Smooth muscle cell (in vitro differentiated cells): Measurements from ENCODE around the gene NINL. TPM values are rescaled to one million over a fixed set of nuclear protein-coding genes. Genes with fewer than 3 reads are reported as not detected.

Experiments
- DNase-seq: peaks from one replicate; lab custom pipeline; 2025; ENCODE audit not compliant: unreplicated experiment; lab: John Stamatoyannopoulos, UW
- H2AFZ ChIP-seq: fragments of 200-600 bp; sonication (generic); 2 replicates; pipeline ENCODE4 v1.6.0; 2016; ENCODE audit warnings: antibody characterized with exemption, low read depth, mild to moderate bottlenecking
- H3F3A ChIP-seq: fragments of 200-600 bp; sonication (generic); 2 replicates; pipeline ENCODE4 v1.6.0; 2017; ENCODE audit warnings: antibody characterized with exemption, low read depth
- H3K27ac ChIP-seq: fragments of 200-600 bp; sonication (generic); 2 replicates; pipeline ENCODE4 v1.5.1; 2016; ENCODE audit warnings: low read depth, mild to moderate bottlenecking
- H3K27me3 ChIP-seq: fragments of 200-600 bp; sonication (generic); 2 replicates; pipeline ENCODE4 v1.6.1; 2016; ENCODE audit warnings: low read depth, mild to moderate bottlenecking
- H3K36me3 ChIP-seq: fragments of 200-600 bp; sonication (generic); 2 replicates; pipeline ENCODE4 v1.5.1; 2016; ENCODE audit warnings: low read depth
- H3K4me1 ChIP-seq: fragments of 200-600 bp; sonication (generic); 2 replicates; pipeline ENCODE4 v1.5.1; 2016; ENCODE audit warnings: low read depth
- H3K4me2 ChIP-seq: fragments of 200-600 bp; sonication (generic); 2 replicates; pipeline ENCODE4 v1.6.0; 2016; ENCODE audit warnings: mild to moderate bottlenecking
- H3K4me3 ChIP-seq: fragments of 200-600 bp; sonication (generic); 2 replicates; pipeline ENCODE4 v1.5.1; 2016; ENCODE audit warnings: mild to moderate bottlenecking
- H3K79me2 ChIP-seq: fragments of 200-600 bp; sonication (generic); 2 replicates; pipeline ENCODE4 v1.6.0; 2016; ENCODE audit warnings: low read depth, mild to moderate bottlenecking
- H3K9ac ChIP-seq: fragments of 200-600 bp; sonication (generic); 2 replicates; pipeline ENCODE4 v1.6.0; 2016; ENCODE audit warnings: low read depth
- H3K9me3 ChIP-seq: fragments of 200-600 bp; sonication (generic); replicated peaks from 2 replicates; pipeline ENCODE4 v1.5.1; 2016; ENCODE audit warnings: low read depth
- H4K20me1 ChIP-seq: fragments of 200-600 bp; sonication (generic); 2 replicates; pipeline ENCODE4 v1.6.0; 2016; ENCODE audit warnings: low read depth
- WGBS: methylation state at CpG from one replicate; pipeline ENCODE4 v1.1.7; 2016; ENCODE audit warnings: low lambda C conversion rate; 5-methylcytosine and 5-hydroxymethylcytosine counted together
- polyA plus RNA-seq: library from polyadenylated mRNA; unstranded; fragments of >200 nt; fragmentation: Nextera tagmentation; extraction: Ambion mirVana; gene quantifications from 2 replicates; pipeline ENCODE4 v1.2.1, GENCODE V29; 2016
- total RNA-seq: library from RNA; depleted of rRNA; stranded (reverse); fragments of >200 nt; gene quantifications from 2 replicates; pipeline ENCODE4 v1.2.3, GENCODE V29; 2014
- TF ChIP-seq, protein P1 (sequence below): fragments of 200-600 bp; sonication (generic); IDR thresholded peaks from 2 replicates; pipeline ENCODE4 v1.5.1; 2017; ENCODE audit warnings: borderline replicate concordance, mild to moderate bottlenecking, antibody characterized with exemption; ENCODE audit not compliant: insufficient read depth, poor library complexity, severe bottlenecking

Gene NINL
- total and polyA plus RNA-seq, 2 experiments from 2014 or later: 10.7 to 12.2 TPM

DNA sequence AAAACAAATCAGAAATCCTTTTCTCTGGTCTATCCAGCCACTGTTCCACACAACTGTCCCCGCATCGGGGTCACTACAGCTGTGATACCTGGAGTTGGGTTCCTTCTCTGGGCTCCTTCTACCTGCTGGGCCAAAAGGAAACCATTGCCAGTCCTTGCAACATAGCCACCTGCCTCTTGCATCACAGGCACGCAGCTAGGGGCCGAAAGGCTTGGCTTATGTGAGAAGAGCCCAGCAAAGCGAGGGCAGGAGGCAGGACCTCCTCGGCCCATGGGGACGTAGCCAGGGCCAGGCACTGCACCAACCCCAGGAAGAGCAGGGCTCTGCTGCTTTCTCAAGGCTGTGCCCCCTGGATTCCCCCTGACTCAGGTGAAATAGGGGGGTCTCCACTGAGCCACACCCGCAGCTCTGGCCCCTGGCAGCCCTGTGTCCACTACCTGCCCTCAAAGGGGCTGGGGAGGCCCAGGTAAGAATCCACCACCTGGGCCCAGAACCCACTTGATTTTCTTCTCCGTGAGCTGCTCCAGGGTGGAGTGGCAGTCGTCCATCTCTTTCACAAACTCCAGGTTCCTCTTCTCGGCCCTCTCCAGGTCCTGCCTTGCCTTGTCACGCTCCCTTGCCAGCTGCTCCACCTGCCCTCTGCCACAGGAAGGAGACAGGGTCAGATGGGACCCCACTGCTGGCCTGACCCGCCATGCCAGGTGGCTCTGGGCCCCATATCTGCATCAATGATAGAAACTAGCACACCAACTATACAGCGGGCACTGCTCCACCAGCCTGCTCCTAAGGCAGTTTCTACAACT, 89.0 kb downstream of the NINL start:
- H3K27ac ChIP-seq: no peak overlapping the region
- TF ChIP-seq, protein P1, sequence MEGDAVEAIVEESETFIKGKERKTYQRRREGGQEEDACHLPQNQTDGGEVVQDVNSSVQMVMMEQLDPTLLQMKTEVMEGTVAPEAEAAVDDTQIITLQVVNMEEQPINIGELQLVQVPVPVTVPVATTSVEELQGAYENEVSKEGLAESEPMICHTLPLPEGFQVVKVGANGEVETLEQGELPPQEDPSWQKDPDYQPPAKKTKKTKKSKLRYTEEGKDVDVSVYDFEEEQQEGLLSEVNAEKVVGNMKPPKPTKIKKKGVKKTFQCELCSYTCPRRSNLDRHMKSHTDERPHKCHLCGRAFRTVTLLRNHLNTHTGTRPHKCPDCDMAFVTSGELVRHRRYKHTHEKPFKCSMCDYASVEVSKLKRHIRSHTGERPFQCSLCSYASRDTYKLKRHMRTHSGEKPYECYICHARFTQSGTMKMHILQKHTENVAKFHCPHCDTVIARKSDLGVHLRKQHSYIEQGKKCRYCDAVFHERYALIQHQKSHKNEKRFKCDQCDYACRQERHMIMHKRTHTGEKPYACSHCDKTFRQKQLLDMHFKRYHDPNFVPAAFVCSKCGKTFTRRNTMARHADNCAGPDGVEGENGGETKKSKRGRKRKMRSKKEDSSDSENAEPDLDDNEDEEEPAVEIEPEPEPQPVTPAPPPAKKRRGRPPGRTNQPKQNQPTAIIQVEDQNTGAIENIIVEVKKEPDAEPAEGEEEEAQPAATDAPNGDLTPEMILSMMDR: no peak
- H3K9me3 ChIP-seq: no peaks in the 10 kb centered on the region
- no peaks in the 10 kb centered on the region for H3K79me2 ChIP-seq
- no peak overlapping the region for H3K4me2 ChIP-seq
- no peak overlapping the region for H3K9ac ChIP-seq
- no peaks in the 10 kb centered on the region for H3K4me1 ChIP-seq
- no peak overlapping the region for H3K4me3 ChIP-seq
- no peaks in the 10 kb centered on the region for H4K20me1 ChIP-seq
- no peaks in the 10 kb centered on the region for H3K27me3 ChIP-seq
- 97% methylated on average over 14 of the region's 14 CpGs for WGBS
- H3K36me3 ChIP-seq: no peaks in the 10 kb centered on the region
- H2AFZ ChIP-seq: no peak overlapping the region
- H3F3A ChIP-seq: no peaks in the 10 kb centered on the region
- DNase-seq: no peak

DNA sequence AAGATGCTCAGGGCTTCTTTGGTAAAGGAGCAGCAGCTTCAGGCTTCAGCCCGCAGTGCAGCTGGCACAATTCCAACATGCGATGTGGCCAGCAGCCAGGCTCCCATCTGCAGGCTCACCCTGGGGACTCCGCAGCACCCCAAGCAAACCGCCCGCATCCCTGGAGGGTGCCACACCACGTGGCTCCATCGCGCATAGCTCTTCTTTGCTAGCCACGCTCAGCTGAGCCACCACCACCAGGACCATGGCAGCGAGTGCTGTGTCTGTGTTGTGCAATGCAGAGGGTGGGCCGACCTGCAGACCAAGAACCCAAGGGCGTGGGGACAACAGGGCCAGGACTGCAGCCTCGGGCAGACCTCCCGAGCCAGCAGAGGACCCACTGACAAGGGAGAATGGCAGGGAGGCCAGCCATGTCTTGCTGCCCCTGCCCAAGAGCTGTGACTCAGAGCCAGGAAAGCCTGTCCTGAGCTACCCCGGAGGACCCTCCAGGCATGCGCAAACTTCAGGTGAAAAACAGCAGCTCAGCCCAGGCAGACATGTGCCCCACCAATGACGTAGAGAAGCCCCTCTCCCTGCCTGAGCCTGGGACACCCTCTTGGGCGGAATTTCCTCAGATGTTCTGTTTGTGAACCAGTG, 90.0 kb downstream of the NINL start:
- 94% methylated on average over 18 of the region's 18 CpGs for WGBS
- no peaks in the 10 kb centered on the region for H3K4me1 ChIP-seq
- no peak overlapping the region for H3K9ac ChIP-seq
- no peak overlapping the region for H2AFZ ChIP-seq
- H3K27me3 ChIP-seq: no peaks in the 10 kb centered on the region
- H3K36me3 ChIP-seq: no peaks in the 10 kb centered on the region
- TF ChIP-seq, protein P1: no peak
- no peaks in the 10 kb centered on the region for H3F3A ChIP-seq
- H3K9me3 ChIP-seq: no peaks in the 10 kb centered on the region
- H3K79me2 ChIP-seq: no peaks in the 10 kb centered on the region
- H3K4me2 ChIP-seq: no peak overlapping the region
- H3K4me3 ChIP-seq: no peak overlapping the region
- no peak for DNase-seq
- H4K20me1 ChIP-seq: no peaks in the 10 kb centered on the region
- no peak overlapping the region for H3K27ac ChIP-seq

DNA sequence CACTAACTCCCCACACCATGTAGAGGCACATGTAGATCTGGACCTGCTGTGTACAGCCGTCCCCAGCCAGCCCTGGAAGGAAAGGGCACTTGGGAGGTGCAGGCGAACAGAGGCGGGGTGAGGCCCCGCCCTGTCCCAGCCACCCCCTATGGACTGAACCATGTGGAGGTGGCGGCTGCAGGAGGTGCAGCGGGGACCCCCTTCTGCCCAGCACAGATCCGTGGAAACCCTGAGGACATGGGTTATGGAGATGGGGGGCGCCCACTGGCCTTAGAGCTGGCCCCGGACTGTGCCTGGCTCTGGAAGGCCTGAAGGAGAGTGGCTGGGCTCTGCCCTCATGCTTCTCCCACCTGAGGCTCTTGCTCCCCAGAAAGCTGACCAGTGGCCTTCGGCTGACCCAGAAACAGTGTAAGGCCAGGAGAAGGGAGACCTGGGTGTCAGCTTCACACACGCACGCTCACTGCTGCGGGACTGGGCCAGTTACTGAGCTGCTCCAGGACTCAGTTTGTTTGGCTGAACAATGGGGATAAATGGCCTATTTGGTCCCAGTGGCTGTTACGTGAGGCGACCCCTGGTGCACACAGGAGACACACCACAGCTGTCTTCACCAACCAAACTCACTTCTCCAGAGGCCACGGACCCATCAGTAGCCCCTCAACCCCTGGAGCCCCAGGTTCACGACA, 90.7 kb downstream of the NINL start:
- H3K4me3 ChIP-seq: no peak overlapping the region
- no peak overlapping the region for H3K9ac ChIP-seq
- H3K36me3 ChIP-seq: no peaks in the 10 kb centered on the region
- no peaks in the 10 kb centered on the region for H3K79me2 ChIP-seq
- no peaks in the 10 kb centered on the region for H3K27me3 ChIP-seq
- H4K20me1 ChIP-seq: no peaks in the 10 kb centered on the region
- DNase-seq: no peak
- TF ChIP-seq, protein P1: no peak
- no peaks in the 10 kb centered on the region for H3K9me3 ChIP-seq
- WGBS: 96% methylated on average over 17 of the region's 17 CpGs
- H2AFZ ChIP-seq: no peak overlapping the region
- H3F3A ChIP-seq: no peaks in the 10 kb centered on the region
- no peak overlapping the region for H3K27ac ChIP-seq
- H3K4me1 ChIP-seq: no peaks in the 10 kb centered on the region
- no peak overlapping the region for H3K4me2 ChIP-seq
